OCI-LY1 (cell line): ENCODE results near the gene THBS4.

ENCODE experiments used
- H2AFZ ChIP-seq: fragments of 200-600 bp; sonication (generic), shearing (Covaris generic); 2 replicates; pipeline ENCODE4 v1.6.0; 2014; ENCODE audit warnings: antibody characterized with exemption, mild to moderate bottlenecking, low read length
- H3F3A ChIP-seq: fragments of 200-600 bp; sonication (generic), shearing (Covaris generic); 2 replicates; pipeline ENCODE4 v1.6.0; 2014; ENCODE audit warnings: mild to moderate bottlenecking, antibody characterized with exemption, low read length, moderate library complexity; ENCODE audit not compliant: insufficient read depth
- H3K27ac ChIP-seq: fragments of 200-600 bp; sonication (generic); 2 replicates; pipeline ENCODE4 v1.5.1; 2014; ENCODE audit warnings: low read length, mixed run types, mild to moderate bottlenecking, low read depth; ENCODE audit not compliant: poor library complexity, severe bottlenecking
- H3K27me3 ChIP-seq: fragments of 200-600 bp; sonication (generic); 2 replicates; pipeline ENCODE4 v1.6.0; 2014; ENCODE audit warnings: antibody characterized with exemption, mild to moderate bottlenecking, low read length, moderate library complexity; ENCODE audit not compliant: insufficient read depth
- H3K36me3 ChIP-seq: fragments of 200-600 bp; sonication (generic); 2 replicates; pipeline ENCODE4 v1.6.1; 2014; ENCODE audit warnings: mild to moderate bottlenecking, antibody characterized with exemption, low read length, moderate library complexity, mixed read lengths; ENCODE audit not compliant: insufficient read depth
- H3K4me1 ChIP-seq: fragments of 200-600 bp; sonication (generic); 2 replicates; pipeline ENCODE4 v1.5.1; 2014; ENCODE audit warnings: mild to moderate bottlenecking, low read length, moderate library complexity; ENCODE audit not compliant: insufficient read depth, severe bottlenecking
- H3K4me2 ChIP-seq: fragments of 200-600 bp; sonication (generic), shearing (Covaris generic); 2 replicates; pipeline ENCODE4 v1.6.1; 2014; ENCODE audit warnings: low read length
- H3K4me3 ChIP-seq: fragments of 200-600 bp; sonication (generic); 2 replicates; pipeline ENCODE4 v1.5.1; 2014; ENCODE audit warnings: low read length, low read depth, mild to moderate bottlenecking, mixed read lengths; ENCODE audit not compliant: poor library complexity, severe bottlenecking
- H3K79me2 ChIP-seq: fragments of 200-600 bp; shearing (Covaris generic); 2 replicates; pipeline ENCODE4 v1.6.1; 2016; ENCODE audit warnings: mixed run types, low read length, mixed read lengths; ENCODE audit not compliant: insufficient read depth
- H3K9ac ChIP-seq: fragments of 200-600 bp; sonication (generic), shearing (Covaris generic); 2 replicates; pipeline ENCODE4 v1.6.1; 2014; ENCODE audit warnings: mild to moderate bottlenecking, low read length, mixed read lengths
- H3K9me2 ChIP-seq: fragments of 200-600 bp; sonication (generic), shearing (Covaris generic); 2 replicates; pipeline ENCODE4 v1.6.1; 2014; ENCODE audit warnings: low read depth, mild to moderate bottlenecking, low read length, mixed read lengths
- H3K9me3 ChIP-seq: fragments of 200-600 bp; shearing (Covaris generic); 2 replicates; pipeline ENCODE4 v1.6.1; 2014; ENCODE audit warnings: low read length, mixed read lengths
- H4K20me1 ChIP-seq: fragments of 200-600 bp; sonication (generic), shearing (Covaris generic); 2 replicates; pipeline ENCODE4 v1.6.0; 2016; ENCODE audit warnings: mild to moderate bottlenecking, low read length; ENCODE audit not compliant: insufficient read depth
- EZH2 ChIP-seq: fragments of 200-600 bp; sonication (generic), shearing (Covaris generic); IDR thresholded peaks from 2 replicates; pipeline ENCODE4 v1.8.0; 2017; ENCODE audit warnings: borderline replicate concordance, mixed run types, mild to moderate bottlenecking, antibody characterized with exemption, low read length, moderate library complexity, mixed read lengths
- TF ChIP-seq, protein P1 (sequence below): fragments of 200-600 bp; sonication (generic), shearing (Covaris generic); IDR thresholded peaks from 2 replicates; pipeline ENCODE4 v1.5.1; 2017; ENCODE audit warnings: mild to moderate bottlenecking, antibody characterized with exemption, low read length, moderate library complexity, mixed read lengths

Gene THBS4

DNA sequence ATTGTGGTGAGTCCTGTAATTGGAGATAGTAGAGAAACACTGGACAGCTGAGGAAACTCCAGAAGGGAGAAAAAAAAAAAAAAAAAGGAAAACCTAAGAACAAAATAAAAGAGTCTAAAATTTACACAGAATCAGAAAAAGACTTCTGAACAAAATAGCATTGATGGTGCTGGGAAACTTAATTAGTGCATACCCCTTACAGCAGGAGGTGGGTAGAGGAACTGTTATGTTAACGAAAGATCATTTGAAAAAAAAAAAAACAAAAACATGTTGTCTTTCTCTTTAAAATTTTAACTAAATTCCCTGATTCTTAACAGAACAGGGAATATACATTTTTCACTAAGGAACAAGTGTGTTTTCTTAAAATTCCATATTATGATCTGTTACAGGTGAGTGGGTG is 32.5 kb upstream of the THBS4 start:
- Histone ChIP-seq H3K4me3 (no peak overlapping the region), H3F3A (no peaks in the 10 kb centered on the region), H3K79me2 (no peaks in the 10 kb centered on the region), H3K27ac (no peak overlapping the region), H3K27me3 (no peaks in the 10 kb centered on the region), H3K36me3 (no peaks in the 10 kb centered on the region), H3K9me3 (no peaks in the 10 kb centered on the region), H3K9ac (no peak overlapping the region), H2AFZ (no peak overlapping the region), H3K9me2 (no peaks in the 10 kb centered on the region), H3K4me2 (no peak overlapping the region), H3K4me1 (no peaks in the 10 kb centered on the region), H4K20me1 (no peaks in the 10 kb centered on the region)
- no peak for TF ChIP-seq EZH2
- TF ChIP-seq, protein P1, sequence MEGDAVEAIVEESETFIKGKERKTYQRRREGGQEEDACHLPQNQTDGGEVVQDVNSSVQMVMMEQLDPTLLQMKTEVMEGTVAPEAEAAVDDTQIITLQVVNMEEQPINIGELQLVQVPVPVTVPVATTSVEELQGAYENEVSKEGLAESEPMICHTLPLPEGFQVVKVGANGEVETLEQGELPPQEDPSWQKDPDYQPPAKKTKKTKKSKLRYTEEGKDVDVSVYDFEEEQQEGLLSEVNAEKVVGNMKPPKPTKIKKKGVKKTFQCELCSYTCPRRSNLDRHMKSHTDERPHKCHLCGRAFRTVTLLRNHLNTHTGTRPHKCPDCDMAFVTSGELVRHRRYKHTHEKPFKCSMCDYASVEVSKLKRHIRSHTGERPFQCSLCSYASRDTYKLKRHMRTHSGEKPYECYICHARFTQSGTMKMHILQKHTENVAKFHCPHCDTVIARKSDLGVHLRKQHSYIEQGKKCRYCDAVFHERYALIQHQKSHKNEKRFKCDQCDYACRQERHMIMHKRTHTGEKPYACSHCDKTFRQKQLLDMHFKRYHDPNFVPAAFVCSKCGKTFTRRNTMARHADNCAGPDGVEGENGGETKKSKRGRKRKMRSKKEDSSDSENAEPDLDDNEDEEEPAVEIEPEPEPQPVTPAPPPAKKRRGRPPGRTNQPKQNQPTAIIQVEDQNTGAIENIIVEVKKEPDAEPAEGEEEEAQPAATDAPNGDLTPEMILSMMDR: no peak

DNA sequence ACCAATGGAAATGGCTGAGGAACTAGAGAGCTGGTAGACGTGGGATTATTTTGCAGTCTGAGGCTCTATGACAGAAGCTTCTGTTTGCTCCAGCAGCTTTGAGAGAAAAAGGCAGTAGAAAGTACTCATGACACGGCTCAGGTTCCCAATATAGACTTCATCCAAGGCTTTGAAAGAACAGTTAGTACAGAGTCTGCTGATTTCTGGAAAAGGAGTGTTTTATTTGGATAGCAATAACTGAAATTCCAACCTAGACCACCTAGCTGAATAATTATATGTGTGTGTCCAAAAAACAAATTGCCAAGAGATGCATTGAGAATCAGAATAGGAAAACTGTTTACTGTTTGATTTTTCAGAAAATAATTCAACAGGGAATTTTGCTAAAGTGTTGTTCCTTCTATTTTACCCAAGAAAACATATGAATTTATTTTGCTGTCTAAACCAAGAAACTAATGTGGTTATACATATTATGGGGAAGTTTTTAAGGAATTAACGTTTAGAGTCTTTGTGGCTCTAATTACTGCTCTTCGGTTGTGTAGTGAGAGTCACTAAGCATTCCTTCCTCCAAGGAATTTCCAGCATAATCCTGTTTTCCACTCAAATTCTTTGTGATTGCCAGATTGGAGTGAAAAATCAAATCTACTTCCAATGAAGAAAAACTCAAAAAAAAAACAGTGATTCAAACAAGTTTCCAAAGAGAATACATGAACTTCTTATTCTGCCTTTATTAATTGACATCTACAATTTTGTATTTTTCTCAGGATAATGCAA is 26.0 kb upstream of the THBS4 start:
- no peaks in the 10 kb centered on the region for H3K79me2 ChIP-seq
- TF ChIP-seq, protein P1: no peak
- TF ChIP-seq EZH2: no peak
- H2AFZ ChIP-seq: no peak overlapping the region
- H3K9ac ChIP-seq: no peak overlapping the region
- no peaks in the 10 kb centered on the region for H3K36me3 ChIP-seq
- H3K27me3 ChIP-seq: no peaks in the 10 kb centered on the region
- no peak overlapping the region for H3K4me2 ChIP-seq
- H3K4me1 ChIP-seq: no peaks in the 10 kb centered on the region
- no peaks in the 10 kb centered on the region for H3K9me3 ChIP-seq
- H3F3A ChIP-seq: no peaks in the 10 kb centered on the region
- H3K27ac ChIP-seq: no peak overlapping the region
- no peaks in the 10 kb centered on the region for H3K9me2 ChIP-seq
- H3K4me3 ChIP-seq: no peak overlapping the region
- no peaks in the 10 kb centered on the region for H4K20me1 ChIP-seq

DNA sequence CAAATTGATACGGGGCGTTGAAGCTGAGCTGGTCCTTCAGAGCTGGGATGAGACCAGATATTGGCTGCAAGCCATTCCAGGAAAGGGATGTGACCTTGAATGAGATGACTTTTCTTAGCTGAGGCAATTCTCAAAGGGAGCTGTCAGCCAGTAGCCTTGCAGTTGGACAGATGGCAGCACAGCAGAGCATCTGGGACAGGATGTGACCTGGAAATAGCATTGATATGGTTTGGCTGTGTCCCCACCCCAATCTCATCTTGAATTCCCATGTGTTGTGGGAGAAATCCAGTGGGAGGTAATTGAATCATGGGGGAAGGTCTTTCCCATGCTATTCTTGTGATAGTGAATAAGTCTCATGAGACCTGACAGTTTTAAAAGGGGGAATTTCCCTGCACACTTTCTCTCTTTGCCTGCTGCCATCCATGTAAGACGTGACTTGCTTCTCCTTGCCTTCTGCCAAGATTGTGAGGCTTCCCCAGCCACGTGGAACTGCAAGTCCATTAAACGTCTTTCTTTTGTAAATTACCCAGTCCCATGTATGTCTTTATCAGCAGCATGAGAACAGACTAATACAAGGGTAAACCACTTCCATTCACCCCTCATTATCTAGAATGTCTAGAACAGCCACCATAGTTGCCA is 24.3 kb upstream of the THBS4 start:
- no peaks in the 10 kb centered on the region for H4K20me1 ChIP-seq
- no peak overlapping the region for H3K27ac ChIP-seq
- H2AFZ ChIP-seq: no peak overlapping the region
- no peak overlapping the region for H3K9ac ChIP-seq
- no peak overlapping the region for H3K4me3 ChIP-seq
- no peaks in the 10 kb centered on the region for H3K9me2 ChIP-seq
- no peaks in the 10 kb centered on the region for H3K36me3 ChIP-seq
- no peak overlapping the region for H3K4me2 ChIP-seq
- H3K79me2 ChIP-seq: no peaks in the 10 kb centered on the region
- TF ChIP-seq EZH2: no peak
- TF ChIP-seq, protein P1: no peak
- no peaks in the 10 kb centered on the region for H3K27me3 ChIP-seq
- no peaks in the 10 kb centered on the region for H3K4me1 ChIP-seq
- H3F3A ChIP-seq: no peaks in the 10 kb centered on the region
- H3K9me3 ChIP-seq: no peaks in the 10 kb centered on the region
